Trophoblast cell (in vitro differentiated cells and primary cell): ENCODE data around the gene SUMO3.

ENCODE experiments used
- DNase-seq, 2 donors: peaks; one replicate each; pipeline ENCODE4 v3.0.0-alpha.2; 2016
- H2AFZ ChIP-seq: 2 replicates; pipeline ENCODE4 v1.6.1; 2013; ENCODE audit warnings: low read length, moderate library complexity, mild to moderate bottlenecking; ENCODE audit not compliant: insufficient read depth, poor library complexity
- H2AK5ac ChIP-seq: 2 replicates; pipeline ENCODE4 v1.6.1; 2013; ENCODE audit warnings: mild to moderate bottlenecking, low read length
- H2BK120ac ChIP-seq: 2 replicates; pipeline ENCODE4 v1.6.1; 2013; ENCODE audit warnings: low read length, mild to moderate bottlenecking, moderate library complexity; ENCODE audit not compliant: insufficient read depth, poor library complexity
- H2BK12ac ChIP-seq: 2 replicates; pipeline ENCODE4 v1.6.1; 2013; ENCODE audit warnings: mild to moderate bottlenecking, low read length, moderate library complexity
- H2BK5ac ChIP-seq: 2 replicates; pipeline ENCODE4 v1.6.1; 2013; ENCODE audit warnings: low read length, low read depth, moderate library complexity, mild to moderate bottlenecking; ENCODE audit not compliant: poor library complexity
- H3K14ac ChIP-seq: 2 replicates; pipeline ENCODE4 v1.6.1; 2013; ENCODE audit warnings: mild to moderate bottlenecking, low read length
- H3K18ac ChIP-seq: 2 replicates; pipeline ENCODE4 v1.6.1; 2013; ENCODE audit warnings: mild to moderate bottlenecking, low read length
- H3K23ac ChIP-seq: 2 replicates; pipeline ENCODE4 v1.6.1; 2013; ENCODE audit warnings: low read length
- H3K27ac ChIP-seq: 2 replicates; pipeline ENCODE4 v1.5.1; 2013; ENCODE audit warnings: low read depth, mild to moderate bottlenecking, inconsistent platforms, low read length, moderate library complexity
- H3K27me3 ChIP-seq: 2 replicates; pipeline ENCODE4 v1.6.1; 2013; ENCODE audit warnings: inconsistent platforms, mild to moderate bottlenecking, low read length, moderate library complexity; ENCODE audit not compliant: insufficient read depth
- H3K36me3 ChIP-seq, 2 experiments: 1 replicate in 1 of 2; 2 replicates in 1 of 2; pipeline ENCODE4 v1.6.1; 2013; ENCODE audit warnings: low read length in 2 of 2, mild to moderate bottlenecking in 2 of 2, moderate library complexity in 1 of 2; ENCODE audit not compliant: insufficient read depth in 2 of 2, control insufficient read depth in 1 of 2
- H3K4ac ChIP-seq: 2 replicates; pipeline ENCODE4 v1.6.1; 2013; ENCODE audit warnings: low read depth, mild to moderate bottlenecking, low read length, moderate library complexity
- H3K4me1 ChIP-seq, 2 experiments: 1 replicate in 1 of 2; 2 replicates in 1 of 2; pipeline ENCODE4 v1.6.1; 2013; ENCODE audit warnings: low read length in 2 of 2, mild to moderate bottlenecking in 2 of 2, moderate library complexity in 1 of 2; ENCODE audit not compliant: insufficient read depth in 2 of 2, control insufficient read depth in 1 of 2
- H3K4me2 ChIP-seq: 2 replicates; pipeline ENCODE4 v1.6.1; 2013; ENCODE audit warnings: inconsistent platforms, mild to moderate bottlenecking, low read length, moderate library complexity
- H3K4me3 ChIP-seq: 2 replicates; pipeline ENCODE4 v1.5.1; 2013; ENCODE audit warnings: mild to moderate bottlenecking, low read depth, low read length, inconsistent platforms
- H3K79me1 ChIP-seq: one replicate; pipeline ENCODE4 v1.6.1; 2013; ENCODE audit warnings: low read length
- H3K79me2 ChIP-seq: 2 replicates; pipeline ENCODE4 v1.6.1; 2013; ENCODE audit warnings: low read length, mild to moderate bottlenecking; ENCODE audit not compliant: control insufficient read depth, insufficient read depth, poor library complexity
- H3K9ac ChIP-seq: 2 replicates; pipeline ENCODE4 v1.6.1; 2013; ENCODE audit warnings: mild to moderate bottlenecking, low read length
- H3K9me3 ChIP-seq: 2 replicates; pipeline ENCODE4 v1.6.1; 2013; ENCODE audit warnings: low read depth, mild to moderate bottlenecking, control low read depth, inconsistent platforms, low read length; ENCODE audit not compliant: insufficient read depth
- H4K12ac ChIP-seq: 2 replicates; pipeline ENCODE4 v1.6.1; 2013; ENCODE audit warnings: low read depth, mild to moderate bottlenecking, low read length, moderate library complexity
- H4K8ac ChIP-seq: 2 replicates; pipeline ENCODE4 v1.6.1; 2013; ENCODE audit warnings: low read depth, mild to moderate bottlenecking, low read length, moderate library complexity
- H4K91ac ChIP-seq: one replicate; pipeline ENCODE4 v1.6.1; 2013; ENCODE audit warnings: low read depth, mild to moderate bottlenecking, low read length, moderate library complexity
- WGBS: extraction: QIAGEN DNeasy Blood & Tissue Kit; methylation state at CpG from one replicate; pipeline ENCODE4 v1.1.7; 2013; ENCODE audit warnings: missing lambda C conversion rate; ENCODE audit not compliant: insufficient read length, insufficient coverage; ENCODE audit errors: extremely low coverage; 5-methylcytosine and 5-hydroxymethylcytosine counted together

SUMO3 gene

DNA sequence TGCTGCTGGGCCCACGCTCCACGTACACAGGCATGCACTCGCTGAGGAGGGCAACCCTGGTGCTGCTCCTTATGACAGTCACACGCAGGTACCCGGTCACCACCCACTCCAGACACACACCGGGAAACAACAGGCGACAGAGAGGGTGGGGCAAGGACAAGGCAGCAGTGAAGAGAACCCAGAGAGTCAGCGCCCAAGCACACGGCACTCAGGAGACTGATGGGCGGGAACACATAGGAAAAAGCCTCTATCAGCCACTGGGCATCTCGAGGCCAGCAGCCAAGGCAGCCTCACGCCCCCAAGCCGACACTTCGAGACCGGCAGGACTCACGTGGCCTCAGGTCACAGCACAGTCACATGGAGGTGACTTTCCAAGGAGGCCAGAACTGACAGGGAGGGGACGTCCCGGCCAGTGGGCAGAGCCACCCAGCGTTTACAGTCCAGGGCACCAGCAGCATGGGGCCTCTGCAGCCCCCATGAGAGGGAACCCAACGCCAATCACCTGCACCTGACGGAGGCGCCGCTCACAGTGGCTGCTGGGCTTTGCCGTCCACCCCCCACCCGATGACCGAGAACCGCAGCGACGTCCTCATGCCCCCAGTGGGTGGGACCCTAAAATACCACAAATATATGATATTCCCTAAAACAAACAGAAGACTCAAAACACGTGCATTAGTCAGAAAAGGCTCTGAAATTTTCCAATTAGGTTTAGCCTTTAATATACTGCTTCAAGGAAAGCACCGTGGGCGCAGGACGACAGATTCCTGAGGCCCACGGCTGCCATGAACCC, 35.9 kb upstream of the SUMO3 start:
- Histone ChIP-seq H4K91ac (no peak overlapping the region), H3K36me3 (peaks cover 73 to 78% of the 10 kb centered on the region in 2 experiments), H4K8ac (no peak overlapping the region), H3K4ac (peak overlapping the region; percentile 55), H2AFZ (no peak overlapping the region), H3K9me3 (no peaks in the 10 kb centered on the region), H3K27ac (no peak overlapping the region), H3K4me2 (no peak overlapping the region), H3K79me2 (no peaks in the 10 kb centered on the region), H2AK5ac (no peak overlapping the region), H3K79me1 (no peaks in the 10 kb centered on the region), H3K4me3 (no peak overlapping the region), H3K4me1 (no peaks in the 10 kb centered on the region), H2BK12ac (no peak overlapping the region), H3K18ac (peak overlapping the region; percentile 77), H4K12ac (no peak overlapping the region), H3K9ac (no peak overlapping the region), H3K27me3 (no peaks in the 10 kb centered on the region), H3K23ac (no peak overlapping the region), H2BK120ac (no peak overlapping the region), H2BK5ac (no peak overlapping the region), H3K14ac (no peak overlapping the region)
- WGBS: no CpG with 5 or more reads among the region's 34 CpGs
- DNase-seq: no peak

DNA sequence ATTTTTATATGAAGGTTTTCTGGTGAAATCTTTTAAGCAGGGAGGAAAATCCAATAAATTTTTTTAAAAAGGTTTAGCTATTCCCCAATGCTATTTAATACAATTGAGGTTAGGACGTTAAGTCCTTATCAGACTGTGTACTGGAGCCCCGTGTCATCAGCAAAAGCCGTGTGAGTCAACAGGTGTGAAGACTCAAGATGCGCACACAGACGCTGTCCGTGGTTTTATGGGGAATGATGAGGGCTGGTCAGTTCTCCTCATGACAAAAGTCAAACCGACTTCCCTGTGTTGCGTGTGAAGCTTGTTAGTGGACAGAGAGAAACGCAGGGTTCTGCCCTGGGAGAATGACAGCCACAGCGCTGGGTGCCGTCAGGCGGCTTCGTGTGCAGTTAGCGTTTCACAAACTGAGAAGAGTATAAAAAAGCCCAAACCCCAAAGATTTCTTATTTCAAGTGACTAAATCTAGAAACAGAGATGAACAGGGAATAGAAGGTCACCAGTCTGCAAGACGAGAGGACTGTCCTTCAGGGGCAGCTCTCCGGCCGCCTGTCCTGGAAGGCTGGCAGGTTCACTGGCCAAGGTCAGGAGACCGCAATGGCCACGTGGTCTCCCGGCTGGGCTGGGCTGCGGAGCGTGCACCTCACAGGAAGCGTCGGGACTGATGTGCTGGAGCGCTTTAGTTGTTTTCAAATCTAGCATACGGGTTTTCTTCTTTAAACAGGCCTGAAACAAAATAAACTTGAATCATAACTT, 33.2 kb upstream of the SUMO3 start:
- Histone ChIP-seq H4K8ac (no peak overlapping the region), H3K79me2 (no peaks in the 10 kb centered on the region), H3K4me2 (no peak overlapping the region), H3K36me3 (peaks cover 60 to 62% of the 10 kb centered on the region in 2 experiments), H3K79me1 (no peaks in the 10 kb centered on the region), H4K91ac (no peak overlapping the region), H3K23ac (no peak overlapping the region), H2BK120ac (no peak overlapping the region), H2AK5ac (no peak overlapping the region), H3K14ac (no peak overlapping the region), H3K27me3 (no peaks in the 10 kb centered on the region), H3K4me3 (no peak overlapping the region), H2BK5ac (no peak overlapping the region), H2AFZ (no peak overlapping the region), H3K27ac (no peak overlapping the region), H3K4me1 (peaks cover 6% of the 10 kb centered on the region in 2 experiments), H3K4ac (no peak overlapping the region), H3K9me3 (no peaks in the 10 kb centered on the region), H3K18ac (no peak overlapping the region), H4K12ac (no peak overlapping the region), H3K9ac (no peak overlapping the region), H2BK12ac (no peak overlapping the region)
- DNase-seq: no peak
- no CpG with 5 or more reads among the region's 26 CpGs for WGBS

DNA sequence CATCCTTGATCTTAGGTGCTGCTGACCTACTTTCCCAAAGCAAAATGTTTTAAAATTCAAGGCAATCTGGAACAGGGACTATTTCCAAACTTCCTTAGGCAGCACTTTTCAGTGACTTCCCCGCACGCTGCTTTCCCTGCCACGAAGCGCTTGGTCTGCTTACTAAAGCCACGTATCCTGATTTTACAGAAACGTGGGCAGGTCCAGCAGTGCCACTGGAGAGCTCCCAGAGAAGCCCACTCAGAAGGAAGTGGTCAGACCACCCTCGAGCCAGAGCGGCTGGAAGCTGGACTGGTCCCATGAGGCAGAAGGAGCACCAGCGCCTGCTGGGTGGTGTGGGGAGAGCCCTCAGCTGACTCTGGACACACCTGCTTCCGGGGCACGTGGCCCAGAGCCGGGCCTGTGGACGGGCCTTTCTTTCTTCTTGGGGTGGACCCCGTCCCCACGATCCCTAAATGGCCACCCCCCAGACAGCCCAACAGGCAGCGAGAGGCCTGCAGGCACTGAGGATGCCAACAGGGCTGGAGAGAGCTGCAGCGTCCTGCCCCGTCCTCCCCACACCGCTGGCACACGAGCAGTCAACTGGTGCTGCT, 32.4 kb upstream of the SUMO3 start:
- H4K8ac ChIP-seq: no peak overlapping the region
- no peak overlapping the region for H2BK12ac ChIP-seq
- H3K9ac ChIP-seq: no peak overlapping the region
- H2AK5ac ChIP-seq: no peak overlapping the region
- no peak overlapping the region for H2BK120ac ChIP-seq
- no peak overlapping the region for H3K27ac ChIP-seq
- H3K36me3 ChIP-seq: peaks cover 53 to 55% of the 10 kb centered on the region in 2 experiments
- no peak overlapping the region for H3K4me2 ChIP-seq
- H3K27me3 ChIP-seq: no peaks in the 10 kb centered on the region
- H3K79me1 ChIP-seq: peaks cover 5% of the 10 kb centered on the region
- no peak for DNase-seq
- H3K4me1 ChIP-seq: peaks cover 12 to 13% of the 10 kb centered on the region in 2 experiments
- H3K14ac ChIP-seq: no peak overlapping the region
- no peaks in the 10 kb centered on the region for H3K79me2 ChIP-seq
- no peak overlapping the region for H3K18ac ChIP-seq
- H4K12ac ChIP-seq: no peak overlapping the region
- WGBS: no CpG with 5 or more reads among the region's 20 CpGs
- no peak overlapping the region for H3K23ac ChIP-seq
- no peak overlapping the region for H2BK5ac ChIP-seq
- H4K91ac ChIP-seq: no peak overlapping the region
- no peak overlapping the region for H2AFZ ChIP-seq
- no peaks in the 10 kb centered on the region for H3K9me3 ChIP-seq
- H3K4ac ChIP-seq: no peak overlapping the region
- no peak overlapping the region for H3K4me3 ChIP-seq

DNA sequence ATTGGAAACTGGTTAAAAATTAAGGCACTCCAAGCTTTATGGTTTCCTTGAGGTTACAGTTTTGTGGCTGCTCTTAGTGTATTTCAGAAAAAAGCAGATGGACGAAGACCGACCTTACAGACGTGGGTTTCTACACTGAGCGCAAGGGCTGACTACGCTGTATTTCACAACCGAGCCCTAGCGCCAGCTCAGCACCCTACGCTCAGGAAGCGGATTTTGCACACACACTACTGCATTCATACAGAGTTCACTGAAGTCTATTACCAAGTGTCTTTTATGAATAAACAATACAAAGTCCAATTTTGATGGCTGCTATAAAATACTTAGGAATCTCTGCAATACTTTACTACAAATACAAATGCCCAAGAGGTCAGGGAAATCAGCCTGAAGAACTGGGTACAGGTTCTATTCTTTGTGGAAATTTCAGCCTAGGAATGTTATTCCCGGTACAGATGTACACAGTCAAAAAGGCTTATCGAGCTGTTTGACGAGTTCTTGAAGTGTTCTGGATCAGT, 31.8 kb upstream of the SUMO3 start:
- Histone ChIP-seq H3K14ac (no peak overlapping the region), H3K4ac (no peak overlapping the region), H3K4me3 (no peak overlapping the region), H4K12ac (no peak overlapping the region), H3K23ac (no peak overlapping the region), H4K8ac (no peak overlapping the region), H2BK12ac (no peak overlapping the region), H3K4me2 (no peak overlapping the region), H4K91ac (no peak overlapping the region), H3K27ac (no peak overlapping the region), H2AFZ (no peak overlapping the region), H3K36me3 (peaks cover 47 to 48% of the 10 kb centered on the region in 2 experiments), H3K4me1 (peaks cover 13 to 14% of the 10 kb centered on the region in 2 experiments), H3K9me3 (no peaks in the 10 kb centered on the region), H3K9ac (no peak overlapping the region), H2BK5ac (no peak overlapping the region), H3K27me3 (no peaks in the 10 kb centered on the region), H2AK5ac (no peak overlapping the region), H3K79me2 (no peaks in the 10 kb centered on the region), H2BK120ac (no peak overlapping the region), H3K18ac (no peak overlapping the region), H3K79me1 (peaks cover 5% of the 10 kb centered on the region)
- no peak for DNase-seq
- WGBS: no CpG with 5 or more reads among the region's 12 CpGs
